ENCODE measurements around the gene HABP4.

- no peak for TF ChIP-seq CTCF (IDR thresholded peaks at IDR 0.05)
- no peak for TF ChIP-seq POLR2A (IDR thresholded peaks at IDR 0.05)
Observed at GRCh38 chr9:96497117-96497399, 47.1 kb downstream of the HABP4 start.

Measured in heart left ventricle (tissue), 13 donors.